Measurements from ENCODE around the gene IL5. TPM values are rescaled to one million over a fixed set of nuclear protein-coding genes. Genes with fewer than 3 reads are reported as not detected.

IL5 gene
- total and polyA plus RNA-seq, 2 of the 13 experiments (the other 11 are each of a cell fraction or from before 2014, with no cell fraction given), result not detected

DNA sequence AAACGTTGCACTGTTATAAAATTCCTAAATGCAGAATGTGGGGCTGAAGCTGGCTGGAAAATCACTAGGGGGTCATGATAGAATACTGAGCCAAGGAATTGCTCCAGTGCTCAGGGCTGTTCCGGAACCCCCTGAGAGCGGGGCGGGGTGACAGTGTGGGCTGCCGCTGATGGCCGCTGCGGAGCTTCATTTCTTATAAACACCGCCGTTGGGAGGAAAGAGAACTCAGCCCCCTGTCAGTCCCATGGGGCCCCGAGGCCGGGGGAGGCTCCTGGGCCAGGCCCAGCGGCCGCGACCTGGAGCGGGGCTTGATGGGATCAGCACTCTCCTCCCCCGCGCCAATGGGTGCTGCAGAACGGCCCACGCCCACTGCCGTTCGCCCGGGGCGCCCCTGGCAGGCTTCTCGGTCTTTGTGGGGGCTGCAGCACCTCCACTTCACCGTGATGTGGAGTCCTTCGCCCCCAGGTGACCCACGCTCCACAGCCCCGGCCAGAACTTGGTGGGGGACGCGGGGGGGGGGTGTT is 47.6 kb downstream of the IL5 start (continued):
- TF ChIP-seq, protein P1, sequence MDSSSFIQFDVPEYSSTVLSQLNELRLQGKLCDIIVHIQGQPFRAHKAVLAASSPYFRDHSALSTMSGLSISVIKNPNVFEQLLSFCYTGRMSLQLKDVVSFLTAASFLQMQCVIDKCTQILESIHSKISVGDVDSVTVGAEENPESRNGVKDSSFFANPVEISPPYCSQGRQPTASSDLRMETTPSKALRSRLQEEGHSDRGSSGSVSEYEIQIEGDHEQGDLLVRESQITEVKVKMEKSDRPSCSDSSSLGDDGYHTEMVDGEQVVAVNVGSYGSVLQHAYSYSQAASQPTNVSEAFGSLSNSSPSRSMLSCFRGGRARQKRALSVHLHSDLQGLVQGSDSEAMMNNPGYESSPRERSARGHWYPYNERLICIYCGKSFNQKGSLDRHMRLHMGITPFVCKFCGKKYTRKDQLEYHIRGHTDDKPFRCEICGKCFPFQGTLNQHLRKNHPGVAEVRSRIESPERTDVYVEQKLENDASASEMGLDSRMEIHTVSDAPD (CRISPR knock-in tag; IDR thresholded peaks at IDR 0.05), result no peak
- no peak for TF ChIP-seq ZNF792 (CRISPR knock-in tag; IDR thresholded peaks at IDR 0.05)
- peak; percentile 89 for TF ChIP-seq RBFOX2 (IDR thresholded peaks at IDR 0.05; ENCODE audit: low read depth, low read length)
- no peak for TF ChIP-seq ZNF337 (CRISPR knock-in tag; IDR thresholded peaks at IDR 0.05; ENCODE audit: borderline replicate concordance, low read depth)
- TF ChIP-seq HDAC2 (CRISPR knock-in tag; IDR thresholded peaks at IDR 0.05), result peak; percentile 21; the same call in 1 of the 2 replicates
- TF ChIP-seq, protein P2, sequence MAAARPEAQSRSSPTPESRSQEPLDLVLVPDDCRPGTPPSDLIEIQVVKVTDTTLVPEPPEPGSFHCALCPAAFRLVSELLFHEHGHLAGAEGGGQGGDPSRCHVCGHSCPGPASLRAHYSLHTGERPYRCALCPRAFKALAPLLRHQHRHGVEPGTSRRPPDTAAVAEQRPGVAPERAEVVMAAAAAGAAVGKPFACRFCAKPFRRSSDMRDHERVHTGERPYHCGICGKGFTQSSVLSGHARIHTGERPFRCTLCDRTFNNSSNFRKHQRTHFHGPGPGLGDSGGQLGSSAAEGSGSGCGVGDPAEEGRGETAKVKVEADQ (CRISPR knock-in tag; IDR thresholded peaks at IDR 0.05; ENCODE audit: borderline replicate concordance), result no peak
- TF ChIP-seq, protein P3, sequence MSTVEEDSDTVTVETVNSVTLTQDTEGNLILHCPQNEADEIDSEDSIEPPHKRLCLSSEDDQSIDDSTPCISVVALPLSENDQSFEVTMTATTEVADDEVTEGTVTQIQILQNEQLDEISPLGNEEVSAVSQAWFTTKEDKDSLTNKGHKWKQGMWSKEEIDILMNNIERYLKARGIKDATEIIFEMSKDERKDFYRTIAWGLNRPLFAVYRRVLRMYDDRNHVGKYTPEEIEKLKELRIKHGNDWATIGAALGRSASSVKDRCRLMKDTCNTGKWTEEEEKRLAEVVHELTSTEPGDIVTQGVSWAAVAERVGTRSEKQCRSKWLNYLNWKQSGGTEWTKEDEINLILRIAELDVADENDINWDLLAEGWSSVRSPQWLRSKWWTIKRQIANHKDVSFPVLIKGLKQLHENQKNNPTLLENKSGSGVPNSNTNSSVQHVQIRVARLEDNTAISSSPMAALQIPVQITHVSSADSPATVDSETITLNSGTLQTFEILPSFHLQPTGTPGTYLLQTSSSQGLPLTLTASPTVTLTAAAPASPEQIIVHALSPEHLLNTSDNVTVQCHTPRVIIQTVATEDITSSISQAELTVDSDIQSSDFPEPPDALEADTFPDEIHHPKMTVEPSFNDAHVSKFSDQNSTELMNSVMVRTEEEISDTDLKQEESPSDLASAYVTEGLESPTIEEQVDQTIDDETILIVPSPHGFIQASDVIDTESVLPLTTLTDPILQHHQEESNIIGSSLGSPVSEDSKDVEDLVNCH (CRISPR knock-in tag; IDR thresholded peaks at IDR 0.05), result no peak
- TF ChIP-seq DR1 (CRISPR knock-in tag; IDR thresholded peaks at IDR 0.05), result 0 out of 2 replicates have a peak, but pooled peaks have one; percentile 18
- TF ChIP-seq CC2D1A (CRISPR knock-in tag; IDR thresholded peaks at IDR 0.05), result no peak
- TF ChIP-seq CEBPG (CRISPR knock-in tag; IDR thresholded peaks at IDR 0.05), result no peak
- no peak for TF ChIP-seq ZNF296 (CRISPR knock-in tag; conservative IDR thresholded peaks at IDR 0.05)

All from HepG2 (cell line).